Epithelial cell of proximal tubule (primary cell): ENCODE results near the gene PIEZO2. TPM values are rescaled to one million over a fixed set of nuclear protein-coding genes. Genes with fewer than 3 reads are reported as not detected.
"Not testable (repeated sequence)": the region's sequence is repeated elsewhere in the genome, so short reads cannot be mapped to it uniquely, and the experiment has no call there.

ENCODE experiments used
- DNase-seq: peaks from one replicate; pipeline ENCODE4 v3.0.0-alpha.2; 2011; ENCODE audit warnings: low read depth
- H3K4me3 ChIP-seq: 2 replicates; pipeline ENCODE4 v1.5.1; 2011; ENCODE audit warnings: low read depth, mild to moderate bottlenecking, low read length
- CTCF ChIP-seq: conservative IDR thresholded peaks from 2 replicates; pipeline ENCODE4 v1.5.1; 2012; ENCODE audit warnings: low read depth, mild to moderate bottlenecking, low read length
- total RNA-seq: library from RNA; depleted of rRNA; stranded (reverse); fragments of >200 nt; gene quantifications from 2 replicates; pipeline ENCODE4 v1.2.3, GENCODE V29; 2015

Gene PIEZO2
- total RNA-seq, 1 donor from 2014 or later = 7.5 TPM

- no peak for DNase-seq
These were observed 479.8 kb downstream of the PIEZO2 start for GRCh38 chr18:10669441-10670100.

GRCh38 chr18:10663750-10664149 lies 485.6 kb downstream of the PIEZO2 start:
- DNase-seq = no peak
- H3K4me3 ChIP-seq = no peak overlapping the region
- TF ChIP-seq CTCF = no peak

More at GRCh38 chr18:10669441-10670100, 479.8 kb downstream of the PIEZO2 start:
- no peak overlapping the region for H3K4me3 ChIP-seq
- no peak for TF ChIP-seq CTCF

- DNase-seq = peak; percentile 68
- no peak for TF ChIP-seq CTCF
- H3K4me3 ChIP-seq = peak overlapping the region; percentile 12
These were observed 488.1 kb downstream of the PIEZO2 start for GRCh38 chr18:10661317-10661716.

- no peak for TF ChIP-seq CTCF
- peak; percentile 48 for DNase-seq
These were observed 489.0 kb downstream of the PIEZO2 start for GRCh38 chr18:10660179-10660884.

GRCh38 chr18:10659594-10659993 lies 489.8 kb downstream of the PIEZO2 start:
- no peak overlapping the region for H3K4me3 ChIP-seq
- no peak for DNase-seq
- no peak for TF ChIP-seq CTCF

More at GRCh38 chr18:10660179-10660884, 489.0 kb downstream of the PIEZO2 start:
- no peak overlapping the region for H3K4me3 ChIP-seq

GRCh38 chr18:10659000-10659399 lies 490.4 kb downstream of the PIEZO2 start:
- TF ChIP-seq CTCF = no peak
- no peak overlapping the region for H3K4me3 ChIP-seq
- DNase-seq = no peak

- not testable (repeated sequence) for H3K4me3 ChIP-seq, DNase-seq
These were observed 505.4 kb downstream of the PIEZO2 start for GRCh38 chr18:10644003-10644402.

- not testable (repeated sequence) for DNase-seq, H3K4me3 ChIP-seq
These were observed 506.3 kb downstream of the PIEZO2 start for GRCh38 chr18:10642915-10643524.

GRCh38 chr18:10638539-10638885 lies 510.9 kb downstream of the PIEZO2 start:
- not testable (repeated sequence) for DNase-seq, H3K4me3 ChIP-seq

GRCh38 chr18:10637858-10638538 lies 511.4 kb downstream of the PIEZO2 start:
- H3K4me3 ChIP-seq, DNase-seq: not testable (repeated sequence)

- not testable (repeated sequence) for DNase-seq, H3K4me3 ChIP-seq
These were observed 520.3 kb downstream of the PIEZO2 start for GRCh38 chr18:10629076-10629475.
